PFSK-1 (cell line): Measurements from ENCODE around the gene PNKD.

Experiments
- FOXP2 ChIP-seq: optimal IDR thresholded peaks from 2 replicates; pipeline ENCODE3; 2011; ENCODE audit warnings: borderline replicate concordance, control low read depth, inconsistent platforms; ENCODE audit not compliant: insufficient read depth; ENCODE audit errors: extremely low read length, extremely low read depth
- POLR2AphosphoS5 ChIP-seq: IDR thresholded peaks from 2 replicates; pipeline ENCODE4 v1.6.1; 2012; ENCODE audit warnings: low read depth, mild to moderate bottlenecking, control low read depth, low read length, moderate library complexity
- REST ChIP-seq, 2 experiments: IDR thresholded peaks; 2 replicates each; pipeline versions ENCODE4 v1.6.1 to v1.8.0; 2011 to 2012; ENCODE audit warnings: low read depth in 2 of 2, low read length in 2 of 2, control low read depth in 1 of 2, inconsistent platforms in 1 of 2, mild to moderate bottlenecking in 1 of 2, moderate library complexity in 1 of 2; ENCODE audit not compliant: insufficient read depth in 1 of 2
- SIN3A ChIP-seq: IDR thresholded peaks from 2 replicates; pipeline ENCODE4 v1.6.1; 2012; ENCODE audit warnings: mild to moderate bottlenecking, low read length, moderate library complexity, borderline replicate concordance; ENCODE audit not compliant: insufficient read depth
- TAF1 ChIP-seq: IDR thresholded peaks from 2 replicates; pipeline ENCODE4 v1.6.1; 2012; ENCODE audit warnings: low read length, control low read depth, borderline replicate concordance; ENCODE audit not compliant: insufficient read depth

Gene PNKD

GRCh38 chr2:218292048-218293014 is 22.0 kb downstream of the PNKD start, which contains the start of gene TMBIM1:
Gene TMBIM1 (minus strand): TSS chr2:218292503. CDS start chr2:218282141, 10,362 bp downstream.
- TF ChIP-seq REST (IDR thresholded peaks at IDR 0.05; ENCODE audit: insufficient read depth in 1 of 2, low read depth in 2 of 2, low read length in 2 of 2) = no peak
- no peak; the same call in 1 of the 2 replicates for TF ChIP-seq TAF1
- no peak for TF ChIP-seq FOXP2
- TF ChIP-seq SIN3A = no peak
- TF ChIP-seq POLR2AphosphoS5 = peak; percentile 54; the same call in 1 of the 2 replicates

GRCh38 chr2:218293715-218294429 is 23.6 kb downstream of the PNKD start:
- TF ChIP-seq TAF1 (no peak), REST (IDR thresholded peaks at IDR 0.05; ENCODE audit: insufficient read depth in 1 of 2, low read depth in 2 of 2, low read length in 2 of 2) (no peak), POLR2AphosphoS5 (no peak), SIN3A (no peak), FOXP2 (no peak)

- no peak for TF ChIP-seq POLR2AphosphoS5
These were observed 24.2 kb downstream of the PNKD start for GRCh38 chr2:218294430-218295022.

- no peak for TF ChIP-seq SIN3A
- no peak for TF ChIP-seq FOXP2
- no peak for TF ChIP-seq REST (IDR thresholded peaks at IDR 0.05; ENCODE audit: insufficient read depth in 1 of 2, low read depth in 2 of 2, low read length in 2 of 2)
- no peak for TF ChIP-seq POLR2AphosphoS5
- TF ChIP-seq TAF1 = no peak
These were observed 24.7 kb downstream of the PNKD start for GRCh38 chr2:218295029-218295428.

- TF ChIP-seq SIN3A (no peak), TAF1 (no peak), POLR2AphosphoS5 (no peak), FOXP2 (no peak), REST (IDR thresholded peaks at IDR 0.05; ENCODE audit: insufficient read depth in 1 of 2, low read depth in 2 of 2, low read length in 2 of 2) (no peak)
These were observed 25.9 kb downstream of the PNKD start for GRCh38 chr2:218296200-218296599.
